ENCODE measurements around the gene FUT2.

DNA sequence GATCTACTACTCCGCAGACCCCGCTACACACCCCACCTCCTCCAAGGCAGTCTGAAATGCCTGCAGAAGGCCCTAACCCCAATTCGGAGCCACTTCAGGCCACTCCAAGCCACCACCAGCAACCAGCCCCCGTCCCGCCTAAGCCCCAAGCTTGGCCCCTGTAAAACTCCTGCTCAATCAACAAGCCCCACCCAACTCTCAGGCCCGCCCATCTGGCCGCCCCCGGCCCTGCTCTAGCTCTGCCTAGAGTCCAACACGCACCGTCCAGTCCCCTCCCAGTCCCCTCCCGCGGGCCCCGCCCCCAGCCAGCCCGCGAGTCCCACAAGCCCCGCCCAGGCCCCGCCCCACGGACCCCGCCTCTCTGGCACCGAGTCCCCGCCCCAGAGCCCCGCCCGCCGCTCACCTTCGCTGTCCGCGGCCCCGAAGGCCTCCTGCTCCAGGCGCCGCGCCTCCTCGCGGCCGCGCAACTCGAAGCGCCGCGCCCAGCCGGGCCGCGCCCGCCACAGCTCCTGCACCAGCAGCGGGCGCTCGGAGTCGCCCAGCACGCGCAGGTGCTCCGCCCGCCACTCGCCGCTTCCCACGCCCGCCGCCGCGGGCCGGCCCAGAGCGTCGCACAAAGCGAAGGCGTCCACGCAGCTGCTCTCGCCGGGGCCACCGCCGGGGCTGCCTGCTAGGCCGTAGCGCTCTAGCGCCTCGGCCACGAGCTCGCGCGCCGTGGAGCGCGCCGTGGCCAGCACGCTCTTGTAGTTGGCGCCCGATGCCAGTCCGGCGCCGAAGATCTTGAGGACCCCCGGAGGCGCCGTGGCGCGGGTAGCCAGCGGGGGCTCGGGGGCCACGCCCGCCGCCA is 43.0 kb downstream of the FUT2 start:
- no peak for TF ChIP-seq EZH2 (IDR thresholded peaks at IDR 0.05; ENCODE audit: low read length, missing control alignments)
- TF ChIP-seq CTCF (conservative IDR thresholded peaks at IDR 0.05 in 1 of 2, IDR thresholded peaks at IDR 0.05 in 1 of 2; ENCODE audit: low read depth in 1 of 2, low read length in 2 of 2) = peak in 1 of 2 donors; percentile 9
